ENCODE measurements around the gene ERBB2.
"Not testable (repeated sequence)": the region's sequence is repeated elsewhere in the genome, so short reads cannot be mapped to it uniquely, and the experiment has no call there.

The ERBB2 gene

DNA sequence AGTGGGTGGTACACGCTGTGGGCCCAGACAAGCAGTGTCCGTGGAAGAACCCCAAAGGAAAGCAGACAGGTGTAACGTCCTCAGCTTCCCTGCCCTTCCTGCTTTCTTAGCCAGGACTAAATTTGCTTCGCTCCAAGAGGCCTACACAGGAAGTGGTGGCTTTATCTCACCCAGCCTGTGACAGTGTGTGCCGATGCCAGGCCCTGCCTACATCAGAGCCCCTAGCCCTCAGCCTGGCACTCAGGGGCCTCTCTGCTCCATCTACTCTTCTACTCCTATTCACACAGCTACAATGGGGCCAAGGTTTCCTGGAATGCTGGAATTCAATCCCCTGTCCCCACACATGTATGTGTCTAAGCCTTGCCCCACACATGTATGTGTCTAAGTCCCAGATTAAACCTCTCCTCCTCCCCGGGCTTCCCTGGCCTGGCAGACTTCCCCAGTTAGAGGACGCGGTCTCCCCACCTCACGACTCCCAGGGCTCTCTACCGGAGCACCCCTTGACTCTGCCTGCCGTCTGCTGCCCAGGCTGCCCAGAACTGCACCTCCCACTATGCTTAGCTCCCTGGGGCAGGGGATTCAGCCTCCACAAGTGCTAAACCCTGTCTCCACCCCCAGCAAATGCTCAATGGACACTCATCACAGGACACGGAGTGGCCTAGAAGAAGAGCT is 20.2 kb upstream of the ERBB2 start:
- DNase-seq, result peak; percentile 63

DNA sequence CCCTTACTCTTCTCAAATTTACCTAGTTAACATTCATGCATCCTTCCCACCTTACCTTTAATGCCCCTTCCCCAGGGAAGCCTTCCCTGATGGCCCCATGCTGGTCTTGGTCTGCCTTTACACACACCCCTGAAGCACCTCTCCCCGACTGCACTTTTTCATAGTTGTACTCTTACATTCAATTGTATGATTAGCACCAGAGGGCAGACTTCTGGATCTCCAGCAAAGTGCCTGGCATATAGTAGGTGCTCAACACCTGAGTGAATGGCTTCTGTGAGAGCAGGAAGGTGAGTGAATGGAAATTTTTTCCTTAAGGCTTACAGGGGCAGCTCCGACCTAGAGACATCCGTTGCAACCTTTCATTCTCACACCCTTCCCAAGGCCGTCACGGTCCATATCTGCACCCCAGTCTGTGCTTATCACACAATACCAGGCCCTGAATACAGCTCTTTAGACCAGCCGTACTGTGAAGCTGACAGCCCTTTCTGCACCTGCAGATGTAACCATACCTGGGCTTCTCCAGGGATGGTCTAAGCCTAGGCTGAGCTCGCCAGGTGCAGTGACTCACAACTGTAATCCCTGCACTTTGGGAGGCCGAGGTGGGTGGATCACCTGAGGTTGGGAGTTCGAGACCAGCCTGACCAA is 16.4 kb upstream of the ERBB2 start:
- DNase-seq, result no peak

- no peak for DNase-seq
Observed at GRCh38 chr17:39684369-39685192, 15.3 kb upstream of the ERBB2 start.

DNA sequence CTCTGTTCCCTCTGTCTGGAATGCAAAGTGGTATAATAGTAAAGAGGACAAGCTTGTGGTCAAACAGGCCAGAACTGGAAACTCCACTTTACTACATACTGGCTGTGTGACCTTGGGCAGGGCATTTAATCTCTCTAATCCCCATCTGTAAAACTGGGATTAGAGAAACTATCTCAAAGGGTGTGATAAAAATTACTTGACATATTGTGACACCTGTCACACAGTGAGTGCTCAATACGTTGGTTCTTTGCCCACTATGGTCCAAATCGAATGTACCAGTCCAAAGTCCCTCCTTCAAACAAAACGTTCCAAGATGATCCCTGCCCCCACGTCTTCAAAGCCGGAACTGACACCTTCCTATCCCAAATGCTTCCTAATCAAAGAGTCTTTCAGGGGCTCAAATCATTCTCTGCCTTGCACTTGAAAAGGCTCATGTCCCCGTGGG is 12.7 kb upstream of the ERBB2 start:
- no peak for DNase-seq

- peak; percentile 85 to 90 for DNase-seq
Observed at GRCh38 chr17:39687546-39688474, 12.1 kb upstream of the ERBB2 start, which contains the start of gene PGAP3. TSS of gene PGAP3 (minus strand) at chr17:39688057. CDS start at chr17:39688014, 43 bp downstream.

GRCh38 chr17:39688475-39688835 is 11.4 kb upstream of the ERBB2 start:
- DNase-seq, result no peak

DNA sequence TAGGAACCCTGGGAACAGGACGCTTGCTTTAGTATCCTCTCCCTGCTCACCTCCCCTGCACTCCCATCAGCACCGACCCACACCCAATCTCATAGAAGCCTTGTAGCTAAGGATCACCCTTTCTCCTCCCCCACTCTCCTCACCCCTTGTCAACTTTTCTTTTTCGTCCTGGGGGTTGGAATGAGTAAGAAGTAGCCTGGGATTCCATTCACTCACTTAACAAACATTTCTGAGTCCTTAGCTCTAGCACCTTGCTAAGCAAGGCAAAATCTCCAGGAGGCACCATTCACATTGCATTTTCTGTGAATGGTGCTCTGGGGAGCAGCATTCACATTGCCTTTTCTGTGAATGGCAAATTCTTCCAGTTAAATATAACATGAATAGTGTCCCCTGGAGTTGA is 10.9 kb upstream of the ERBB2 start:
- no peak for DNase-seq

- DNase-seq, result no peak
Observed at GRCh38 chr17:39694593-39694992, 5.3 kb upstream of the ERBB2 start.

DNA sequence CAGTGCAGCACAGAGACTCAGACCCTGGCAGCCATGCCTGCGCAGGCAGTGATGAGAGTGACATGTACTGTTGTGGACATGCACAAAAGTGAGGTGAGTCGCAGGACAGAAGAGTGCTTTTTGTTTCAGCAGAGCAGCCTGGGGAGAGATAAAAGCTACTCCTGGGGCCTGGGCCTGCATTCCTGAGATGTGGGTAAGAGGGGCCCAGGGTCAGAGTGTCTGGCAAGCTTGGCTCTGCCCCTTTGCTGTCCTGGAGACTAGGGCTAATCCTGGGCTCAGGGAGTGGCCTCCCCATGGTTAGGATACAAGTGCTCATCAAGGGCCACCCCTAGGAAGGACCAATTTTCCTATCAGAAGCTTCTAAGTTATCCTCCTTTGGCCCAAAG is 4.8 kb upstream of the ERBB2 start:
- DNase-seq, result no peak

DNA sequence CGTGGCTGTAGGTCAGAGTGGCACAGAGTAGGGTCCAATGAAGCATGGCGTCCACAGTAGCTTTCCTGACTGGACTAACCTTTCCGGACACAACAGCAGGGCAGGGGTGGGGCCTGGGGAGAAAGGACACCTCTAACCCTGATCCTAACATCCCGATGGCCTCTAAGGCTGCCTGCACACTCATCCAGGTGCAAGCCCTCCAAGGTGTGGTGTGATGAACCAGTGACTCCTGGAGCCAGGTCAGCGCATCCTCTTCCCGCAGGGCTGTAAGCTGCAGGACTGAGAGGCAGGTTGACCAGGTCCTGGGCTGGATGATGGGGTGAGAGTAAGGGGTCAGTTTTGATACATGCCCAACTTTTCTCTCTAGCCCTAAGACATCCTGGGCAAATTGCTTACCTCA is 3.1 kb upstream of the ERBB2 start:
- no peak for DNase-seq

DNA sequence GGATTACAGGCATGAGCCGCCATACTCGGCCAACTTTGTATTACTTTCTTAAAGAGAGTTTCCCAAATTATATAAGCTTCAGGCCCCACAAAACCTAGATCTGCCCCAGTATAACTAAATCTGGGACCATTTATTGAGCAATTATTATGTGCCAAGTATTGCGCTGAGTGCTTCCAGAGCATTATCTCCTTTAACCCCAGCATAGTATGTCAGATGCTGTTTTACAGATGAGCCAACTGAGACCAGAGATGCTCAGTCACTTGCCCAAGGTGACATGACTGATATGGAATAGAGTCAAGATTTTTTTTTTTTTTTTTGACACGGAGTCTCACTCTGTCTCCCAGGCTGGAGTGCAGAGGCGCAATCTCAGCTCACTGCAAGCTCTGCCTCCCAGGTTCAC is 1.9 kb upstream of the ERBB2 start:
- DNase-seq, result no peak

GRCh38 chr17:39699157-39699817 is 577 bp upstream of the ERBB2 start:
- not testable (repeated sequence) for DNase-seq

DNA sequence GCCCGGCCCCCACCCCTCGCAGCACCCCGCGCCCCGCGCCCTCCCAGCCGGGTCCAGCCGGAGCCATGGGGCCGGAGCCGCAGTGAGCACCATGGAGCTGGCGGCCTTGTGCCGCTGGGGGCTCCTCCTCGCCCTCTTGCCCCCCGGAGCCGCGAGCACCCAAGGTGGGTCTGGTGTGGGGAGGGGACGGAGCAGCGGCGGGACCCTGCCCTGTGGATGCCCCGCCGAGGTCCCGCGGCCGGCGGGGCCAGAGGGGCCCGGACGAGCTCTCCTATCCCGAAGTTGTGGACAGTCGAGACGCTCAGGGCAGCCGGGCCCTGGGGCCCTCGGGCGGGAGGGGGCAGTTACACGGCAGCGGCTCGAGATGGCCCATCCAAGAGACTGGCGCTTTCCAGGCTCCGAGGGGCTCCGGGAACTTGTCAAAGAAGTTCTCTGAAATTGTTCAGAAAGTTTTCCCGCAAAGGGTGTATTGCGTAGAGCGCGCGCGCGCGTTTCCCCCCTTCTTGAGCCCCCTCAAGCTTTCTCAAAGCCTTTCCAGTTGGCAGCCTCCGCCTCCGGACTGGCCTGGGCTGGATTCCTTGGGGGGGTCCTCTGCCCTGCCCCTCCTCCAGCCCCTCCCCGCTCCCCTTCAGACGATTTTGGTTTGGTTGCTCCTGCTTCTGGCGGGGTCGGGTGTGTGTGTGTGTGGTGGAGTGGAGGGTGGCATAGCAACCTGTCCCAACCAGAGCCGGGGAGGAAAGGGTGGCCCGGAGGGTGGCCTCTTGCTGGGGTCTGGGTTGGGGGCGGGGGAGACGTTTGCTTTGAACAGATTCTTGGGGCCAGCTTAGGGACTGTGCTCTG is 504 bp downstream of the ERBB2 start:
- no peak for DNase-seq

- no peak for DNase-seq
Observed at GRCh38 chr17:39701012-39701783, 1.3 kb downstream of the ERBB2 start.

GRCh38 chr17:39701784-39702422 is 2.0 kb downstream of the ERBB2 start:
- DNase-seq, result no peak

- DNase-seq, result no peak
Observed at GRCh38 chr17:39702901-39703893, 3.3 kb downstream of the ERBB2 start.

- DNase-seq, result no peak
Observed at GRCh38 chr17:39703913-39704312, 4.0 kb downstream of the ERBB2 start.

GRCh38 chr17:39704821-39705551 is 5.1 kb downstream of the ERBB2 start:
- no peak for DNase-seq

All from CD4-positive, alpha-beta T cell treated with Interleukin-1 beta for 1 hour (primary cell).